Loucy (cell line): ENCODE data around the gene CEP72.

ENCODE experiments used
- H2AFZ ChIP-seq: fragments of 200-600 bp; sonication (generic); 2 replicates; pipeline ENCODE4 v1.6.0; 2016; ENCODE audit warnings: antibody characterized with exemption, mild to moderate bottlenecking, low read length, moderate library complexity
- H3F3A ChIP-seq: fragments of 200-600 bp; 2 replicates; pipeline ENCODE4 v1.6.0; 2016; ENCODE audit warnings: antibody characterized with exemption, low read depth, mild to moderate bottlenecking
- H3K27me3 ChIP-seq: fragments of 200-600 bp; sonication (generic); 2 replicates; pipeline ENCODE4 v1.6.1; 2014; ENCODE audit warnings: low read length, mild to moderate bottlenecking; ENCODE audit not compliant: insufficient read depth, poor library complexity, severe bottlenecking
- H3K36me3 ChIP-seq: fragments of 200-600 bp; sonication (generic); 2 replicates; pipeline ENCODE4 v1.6.1; 2016; ENCODE audit warnings: low read length; ENCODE audit not compliant: insufficient read depth
- H3K4me1 ChIP-seq: fragments of 200-600 bp; sonication (generic); 2 replicates; pipeline ENCODE4 v1.5.1; 2014; ENCODE audit warnings: low read length, mild to moderate bottlenecking; ENCODE audit not compliant: insufficient read depth, poor library complexity, severe bottlenecking
- H3K4me2 ChIP-seq: fragments of 200-600 bp; sonication (generic); 2 replicates; pipeline ENCODE4 v1.6.0; 2014; ENCODE audit warnings: antibody characterized with exemption, low read length, low read depth, mild to moderate bottlenecking; ENCODE audit not compliant: poor library complexity, severe bottlenecking
- H3K4me3 ChIP-seq: fragments of 200-600 bp; sonication (generic); 2 replicates; pipeline ENCODE4 v1.5.1; 2014; ENCODE audit warnings: low read length, mild to moderate bottlenecking, mixed read lengths; ENCODE audit not compliant: poor library complexity, severe bottlenecking
- H3K79me2 ChIP-seq: fragments of 200-600 bp; sonication (generic); 2 replicates; pipeline ENCODE4 v1.6.1; 2014; ENCODE audit warnings: low read length; ENCODE audit not compliant: insufficient read depth
- H3K9ac ChIP-seq: fragments of 200-600 bp; sonication (generic); 2 replicates; pipeline ENCODE4 v1.6.0; 2014; ENCODE audit warnings: mild to moderate bottlenecking, low read depth, low read length, moderate library complexity; ENCODE audit not compliant: poor library complexity, severe bottlenecking
- H3K9me2 ChIP-seq: fragments of 200-600 bp; sonication (generic); replicated peaks from 2 replicates; pipeline ENCODE4 v1.6.1; 2016; ENCODE audit warnings: low read depth, low read length, mixed read lengths
- H3K9me3 ChIP-seq: fragments of 200-600 bp; sonication (generic); 2 replicates; pipeline ENCODE4 v1.6.1; 2014; ENCODE audit warnings: mild to moderate bottlenecking, antibody characterized with exemption, low read length, low read depth; ENCODE audit not compliant: insufficient read depth
- H4K20me1 ChIP-seq: fragments of 200-600 bp; sonication (generic); 2 replicates; pipeline ENCODE4 v1.6.0; 2014; ENCODE audit warnings: antibody characterized with exemption, low read length, mild to moderate bottlenecking; ENCODE audit not compliant: insufficient read depth, poor library complexity, severe bottlenecking
- EZH2phosphoT487 ChIP-seq: fragments of 200-600 bp; IDR thresholded peaks from 2 replicates; pipeline ENCODE4 v1.6.1; 2018; ENCODE audit warnings: antibody characterized with exemption, mild to moderate bottlenecking, moderate library complexity, borderline replicate concordance
- TF ChIP-seq, protein P1 (sequence below): fragments of 200-600 bp; sonication (generic); conservative IDR thresholded peaks from 2 replicates; pipeline ENCODE4 v1.5.1; 2014; ENCODE audit warnings: mild to moderate bottlenecking, antibody characterized with exemption, low read length

CEP72 gene

DNA sequence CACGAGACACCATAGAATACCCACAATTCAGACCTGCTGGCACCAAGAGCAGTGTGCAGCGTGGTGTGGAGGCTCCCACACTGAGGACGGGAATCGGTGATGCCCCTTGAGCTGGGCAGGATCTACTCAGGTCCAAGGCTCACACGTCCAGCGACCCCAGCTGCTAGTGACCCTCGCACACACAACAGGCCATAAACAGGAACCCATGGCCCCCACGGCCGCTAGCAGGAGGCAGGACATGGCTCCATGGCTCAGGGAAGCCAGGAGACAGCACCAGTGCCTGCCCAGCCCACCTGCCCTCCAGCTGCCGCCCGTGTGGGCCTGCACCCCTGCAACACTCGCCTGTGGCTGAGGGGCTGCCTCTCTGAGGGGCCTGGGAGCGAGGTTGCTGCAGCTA, 44.5 kb upstream of the CEP72 start:
- no peaks in the 10 kb centered on the region for H3K9me2 ChIP-seq

DNA sequence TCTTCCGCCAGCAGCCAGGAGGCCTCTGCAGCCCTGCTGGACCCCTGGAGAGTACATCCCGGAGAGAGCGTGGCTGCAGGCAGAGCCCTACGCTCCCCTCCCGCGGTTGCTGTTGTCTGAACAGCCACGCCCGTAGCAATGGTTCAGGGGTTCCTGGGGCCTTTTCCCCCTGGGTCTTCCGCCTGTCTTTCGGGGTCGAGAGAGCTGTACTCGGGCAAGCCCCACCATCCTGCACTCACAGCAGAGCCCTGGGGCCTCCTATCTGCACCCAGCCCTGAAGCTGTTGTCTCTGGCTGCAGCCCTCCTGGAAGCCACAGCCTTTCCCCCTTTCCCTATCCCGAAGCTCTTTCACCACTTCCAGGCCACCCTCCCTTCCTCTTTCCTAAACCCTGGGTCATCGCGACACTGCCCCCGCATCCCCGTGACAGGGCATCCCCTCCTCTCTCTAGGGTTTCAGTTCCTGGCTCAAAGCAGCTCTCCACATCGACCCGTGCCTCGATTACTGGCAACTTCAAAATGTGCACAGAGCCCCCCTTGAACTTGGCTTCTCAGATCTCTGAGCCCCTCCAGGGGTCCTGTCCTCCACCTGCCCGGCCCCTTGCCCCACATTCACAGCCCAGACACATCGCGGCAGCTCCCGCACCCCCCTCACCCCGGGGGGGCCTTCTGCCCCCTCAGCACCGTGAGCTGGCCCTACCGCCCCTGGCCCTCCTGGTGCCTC, 43.9 kb upstream of the CEP72 start:
- no peaks in the 10 kb centered on the region for H3K27me3 ChIP-seq
- H3K4me3 ChIP-seq, result no peak overlapping the region
- H4K20me1 ChIP-seq, result no peaks in the 10 kb centered on the region
- no peak for TF ChIP-seq EZH2phosphoT487
- TF ChIP-seq, protein P1, sequence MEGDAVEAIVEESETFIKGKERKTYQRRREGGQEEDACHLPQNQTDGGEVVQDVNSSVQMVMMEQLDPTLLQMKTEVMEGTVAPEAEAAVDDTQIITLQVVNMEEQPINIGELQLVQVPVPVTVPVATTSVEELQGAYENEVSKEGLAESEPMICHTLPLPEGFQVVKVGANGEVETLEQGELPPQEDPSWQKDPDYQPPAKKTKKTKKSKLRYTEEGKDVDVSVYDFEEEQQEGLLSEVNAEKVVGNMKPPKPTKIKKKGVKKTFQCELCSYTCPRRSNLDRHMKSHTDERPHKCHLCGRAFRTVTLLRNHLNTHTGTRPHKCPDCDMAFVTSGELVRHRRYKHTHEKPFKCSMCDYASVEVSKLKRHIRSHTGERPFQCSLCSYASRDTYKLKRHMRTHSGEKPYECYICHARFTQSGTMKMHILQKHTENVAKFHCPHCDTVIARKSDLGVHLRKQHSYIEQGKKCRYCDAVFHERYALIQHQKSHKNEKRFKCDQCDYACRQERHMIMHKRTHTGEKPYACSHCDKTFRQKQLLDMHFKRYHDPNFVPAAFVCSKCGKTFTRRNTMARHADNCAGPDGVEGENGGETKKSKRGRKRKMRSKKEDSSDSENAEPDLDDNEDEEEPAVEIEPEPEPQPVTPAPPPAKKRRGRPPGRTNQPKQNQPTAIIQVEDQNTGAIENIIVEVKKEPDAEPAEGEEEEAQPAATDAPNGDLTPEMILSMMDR, result no peak
- H3K36me3 ChIP-seq, result no peaks in the 10 kb centered on the region
- H3K4me1 ChIP-seq, result no peaks in the 10 kb centered on the region
- H3K4me2 ChIP-seq, result no peak overlapping the region
- no peaks in the 10 kb centered on the region for H3F3A ChIP-seq
- H3K9me2 ChIP-seq, result no peaks in the 10 kb centered on the region
- no peak overlapping the region for H3K9ac ChIP-seq
- no peak overlapping the region for H2AFZ ChIP-seq
- H3K79me2 ChIP-seq, result no peaks in the 10 kb centered on the region
- no peaks in the 10 kb centered on the region for H3K9me3 ChIP-seq

More for the DNA sequence above, 44.5 kb upstream of the CEP72 start:
- Histone ChIP-seq H4K20me1 (no peaks in the 10 kb centered on the region), H3K79me2 (no peaks in the 10 kb centered on the region), H2AFZ (no peak overlapping the region), H3F3A (no peaks in the 10 kb centered on the region), H3K4me1 (no peaks in the 10 kb centered on the region), H3K36me3 (no peaks in the 10 kb centered on the region), H3K4me3 (no peak overlapping the region), H3K9me3 (no peaks in the 10 kb centered on the region), H3K27me3 (no peaks in the 10 kb centered on the region), H3K4me2 (no peak overlapping the region), H3K9ac (no peak overlapping the region)
- TF ChIP-seq EZH2phosphoT487, result no peak
- TF ChIP-seq, protein P1, result no peak

DNA sequence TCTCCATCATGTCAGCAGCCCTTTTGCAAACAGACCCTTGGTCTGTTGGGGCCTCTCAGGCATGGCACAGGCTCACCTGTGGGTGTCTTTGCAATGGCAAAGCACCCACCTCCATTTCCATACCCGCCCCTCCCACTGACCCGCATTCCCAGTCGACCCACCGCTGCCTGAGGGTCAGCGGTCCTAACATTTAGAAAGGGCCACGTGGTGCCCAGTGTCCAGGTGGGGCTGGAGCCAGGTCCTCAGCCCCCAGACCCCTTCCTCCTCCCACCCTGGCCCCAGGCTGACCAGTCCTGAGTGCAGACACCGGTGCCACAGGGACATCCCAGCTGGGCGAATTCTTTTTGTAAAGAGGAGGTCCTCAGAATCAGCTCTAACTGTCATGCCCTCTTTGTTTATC, 43.3 kb upstream of the CEP72 start:
- H3K9me2 ChIP-seq, result no peaks in the 10 kb centered on the region
- H2AFZ ChIP-seq, result no peak overlapping the region
- H4K20me1 ChIP-seq, result no peaks in the 10 kb centered on the region
- H3K4me1 ChIP-seq, result no peaks in the 10 kb centered on the region
- no peaks in the 10 kb centered on the region for H3K9me3 ChIP-seq
- H3K36me3 ChIP-seq, result no peaks in the 10 kb centered on the region
- TF ChIP-seq EZH2phosphoT487, result no peak
- TF ChIP-seq, protein P1, result no peak
- H3K27me3 ChIP-seq, result no peaks in the 10 kb centered on the region
- no peak overlapping the region for H3K4me2 ChIP-seq
- H3K9ac ChIP-seq, result no peak overlapping the region
- H3F3A ChIP-seq, result no peaks in the 10 kb centered on the region
- no peaks in the 10 kb centered on the region for H3K79me2 ChIP-seq
- H3K4me3 ChIP-seq, result no peak overlapping the region
